ENCODE results near the gene SGCA.

GRCh38 chr17:50214976-50215760 lies 49.4 kb downstream of the SGCA start:
- TF ChIP-seq, protein P1, sequence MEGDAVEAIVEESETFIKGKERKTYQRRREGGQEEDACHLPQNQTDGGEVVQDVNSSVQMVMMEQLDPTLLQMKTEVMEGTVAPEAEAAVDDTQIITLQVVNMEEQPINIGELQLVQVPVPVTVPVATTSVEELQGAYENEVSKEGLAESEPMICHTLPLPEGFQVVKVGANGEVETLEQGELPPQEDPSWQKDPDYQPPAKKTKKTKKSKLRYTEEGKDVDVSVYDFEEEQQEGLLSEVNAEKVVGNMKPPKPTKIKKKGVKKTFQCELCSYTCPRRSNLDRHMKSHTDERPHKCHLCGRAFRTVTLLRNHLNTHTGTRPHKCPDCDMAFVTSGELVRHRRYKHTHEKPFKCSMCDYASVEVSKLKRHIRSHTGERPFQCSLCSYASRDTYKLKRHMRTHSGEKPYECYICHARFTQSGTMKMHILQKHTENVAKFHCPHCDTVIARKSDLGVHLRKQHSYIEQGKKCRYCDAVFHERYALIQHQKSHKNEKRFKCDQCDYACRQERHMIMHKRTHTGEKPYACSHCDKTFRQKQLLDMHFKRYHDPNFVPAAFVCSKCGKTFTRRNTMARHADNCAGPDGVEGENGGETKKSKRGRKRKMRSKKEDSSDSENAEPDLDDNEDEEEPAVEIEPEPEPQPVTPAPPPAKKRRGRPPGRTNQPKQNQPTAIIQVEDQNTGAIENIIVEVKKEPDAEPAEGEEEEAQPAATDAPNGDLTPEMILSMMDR (IDR thresholded peaks at IDR 0.05), result no peak
- TF ChIP-seq POLR2A (IDR thresholded peaks at IDR 0.05; ENCODE audit: low read depth) (no peak), POLR2AphosphoS5 (IDR thresholded peaks at IDR 0.05) (no peak), EP300 (IDR thresholded peaks at IDR 0.05) (no peak)

Data from esophagus muscularis mucosa (tissue), 4 donors.